C4-2B (cell line): ENCODE data around the gene DCHS2.

Source experiments
- H3K27ac ChIP-seq: fragments of 450-650 bp; 2 replicates; pipeline ENCODE4 v1.5.1; 2017
- ZFX ChIP-seq: fragments of 450-650 bp; IDR thresholded peaks from 2 replicates; pipeline ENCODE4 v1.6.1; 2017
- TF ChIP-seq, protein P1 (sequence below): fragments of 450-650 bp; conservative IDR thresholded peaks from 2 replicates; pipeline ENCODE4 v1.5.1; 2017; ENCODE audit warnings: mild to moderate bottlenecking

DCHS2 gene, protein sequence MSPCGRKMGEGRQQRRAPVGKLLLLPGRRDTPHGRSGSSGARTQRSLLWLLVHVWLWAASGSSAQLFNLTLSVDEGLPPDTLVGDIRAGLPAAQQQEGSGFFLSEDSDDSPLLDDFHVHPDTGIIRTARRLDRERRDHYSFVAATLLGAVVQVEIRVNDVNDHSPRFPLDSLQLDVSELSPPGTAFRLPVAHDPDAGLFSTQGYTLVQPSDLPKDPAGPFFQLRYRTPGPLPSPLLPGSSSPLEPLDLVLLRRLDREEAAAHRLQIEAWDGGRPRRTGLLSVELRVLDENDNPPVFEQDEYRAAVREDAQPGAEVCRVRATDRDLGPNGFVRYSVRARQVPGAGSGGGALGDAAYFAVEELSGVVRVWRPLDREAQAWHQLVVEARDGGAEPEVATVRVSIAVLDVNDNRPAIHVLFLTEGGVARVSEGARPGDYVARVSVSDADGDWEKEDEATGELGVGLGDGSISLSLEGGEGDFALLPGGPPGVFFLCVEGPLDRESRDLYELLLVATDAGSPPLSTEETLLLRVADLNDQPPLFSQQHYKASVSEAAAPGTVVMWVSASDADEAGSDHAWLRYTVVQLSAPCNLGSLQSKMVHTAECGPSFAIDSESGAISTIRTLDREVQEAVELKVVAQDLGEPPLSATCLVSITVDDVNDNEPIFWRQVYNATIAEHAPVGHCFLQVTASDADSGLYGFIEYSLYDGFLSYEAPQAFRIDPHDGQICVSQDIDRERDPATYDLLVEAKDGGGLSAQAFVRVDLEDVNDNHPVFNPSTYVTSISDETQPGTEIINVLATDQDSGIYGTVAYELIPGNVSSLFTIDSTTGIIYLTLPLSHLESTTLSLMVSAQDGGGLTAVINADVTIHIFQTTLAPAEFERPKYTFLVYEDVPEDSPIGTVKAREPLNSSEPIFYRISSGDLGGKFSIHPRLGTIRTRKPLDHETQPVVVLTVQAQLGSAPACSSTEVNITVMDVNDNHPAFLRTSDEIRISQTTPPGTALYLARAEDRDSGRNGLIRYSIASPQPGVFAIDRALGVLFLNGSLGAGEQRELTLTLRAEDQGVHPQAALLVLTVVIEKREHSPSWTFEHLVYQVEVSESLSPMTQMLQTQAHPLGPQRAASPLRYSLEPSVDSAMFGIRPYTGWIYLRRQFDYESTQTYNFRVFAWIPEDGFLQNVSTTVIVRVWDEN (N-terminal part only)

DNA sequence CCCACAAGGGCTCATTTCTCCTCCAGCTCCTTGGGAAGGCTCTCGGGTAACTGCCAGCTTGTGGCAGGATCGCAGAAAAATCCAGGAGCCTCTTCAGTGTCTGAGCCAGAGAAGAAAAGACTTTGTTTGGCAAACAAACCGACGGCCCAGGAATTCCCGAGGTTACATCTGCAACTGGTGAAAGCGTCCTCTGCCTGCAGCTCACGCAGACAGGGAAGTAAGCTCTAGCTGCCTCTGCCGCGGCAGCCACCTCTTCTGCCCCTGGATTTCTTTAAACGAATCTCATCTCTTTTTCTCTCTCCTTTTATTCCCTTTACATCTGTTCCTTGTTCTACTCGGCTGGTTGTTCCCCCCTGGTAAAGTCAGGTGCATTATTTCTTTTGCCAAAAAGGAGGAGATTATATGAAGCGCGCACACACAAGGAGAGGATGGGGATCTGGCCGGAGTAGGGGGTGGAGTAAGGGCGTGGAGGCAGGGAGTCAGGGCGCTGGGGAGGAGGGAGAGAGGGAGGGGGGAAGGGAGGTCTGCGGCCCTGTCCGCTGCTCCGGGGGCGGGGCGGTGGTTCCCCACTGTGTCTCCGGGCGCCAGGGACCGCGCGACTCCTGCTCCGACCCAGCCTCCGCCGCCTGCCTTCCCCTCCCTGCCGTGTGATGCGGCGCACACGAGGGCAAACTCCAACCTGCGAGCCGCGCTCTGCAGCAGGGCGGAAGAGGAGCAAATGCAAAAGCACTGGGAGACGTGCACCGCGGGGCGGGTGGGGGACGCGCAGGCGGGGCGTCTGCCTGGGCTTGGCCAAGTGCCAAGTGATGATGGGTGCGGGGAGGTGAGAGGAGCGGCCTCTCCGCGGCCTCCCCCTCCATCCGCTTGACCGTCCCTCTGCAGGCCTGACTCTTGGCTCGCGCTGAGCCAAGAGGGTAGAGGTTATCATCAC, at the start of gene DCHS2:
Gene DCHS2, minus strand, starts transcription at position 459 of the 931 bp plus-strand sequence. Its CDS starts 444 bp downstream, at position 15.
- H3K27ac ChIP-seq = no peak within 1 kb of the TSS
- TF ChIP-seq ZFX = no peak
- TF ChIP-seq, protein P1, sequence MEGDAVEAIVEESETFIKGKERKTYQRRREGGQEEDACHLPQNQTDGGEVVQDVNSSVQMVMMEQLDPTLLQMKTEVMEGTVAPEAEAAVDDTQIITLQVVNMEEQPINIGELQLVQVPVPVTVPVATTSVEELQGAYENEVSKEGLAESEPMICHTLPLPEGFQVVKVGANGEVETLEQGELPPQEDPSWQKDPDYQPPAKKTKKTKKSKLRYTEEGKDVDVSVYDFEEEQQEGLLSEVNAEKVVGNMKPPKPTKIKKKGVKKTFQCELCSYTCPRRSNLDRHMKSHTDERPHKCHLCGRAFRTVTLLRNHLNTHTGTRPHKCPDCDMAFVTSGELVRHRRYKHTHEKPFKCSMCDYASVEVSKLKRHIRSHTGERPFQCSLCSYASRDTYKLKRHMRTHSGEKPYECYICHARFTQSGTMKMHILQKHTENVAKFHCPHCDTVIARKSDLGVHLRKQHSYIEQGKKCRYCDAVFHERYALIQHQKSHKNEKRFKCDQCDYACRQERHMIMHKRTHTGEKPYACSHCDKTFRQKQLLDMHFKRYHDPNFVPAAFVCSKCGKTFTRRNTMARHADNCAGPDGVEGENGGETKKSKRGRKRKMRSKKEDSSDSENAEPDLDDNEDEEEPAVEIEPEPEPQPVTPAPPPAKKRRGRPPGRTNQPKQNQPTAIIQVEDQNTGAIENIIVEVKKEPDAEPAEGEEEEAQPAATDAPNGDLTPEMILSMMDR = no peak

DNA sequence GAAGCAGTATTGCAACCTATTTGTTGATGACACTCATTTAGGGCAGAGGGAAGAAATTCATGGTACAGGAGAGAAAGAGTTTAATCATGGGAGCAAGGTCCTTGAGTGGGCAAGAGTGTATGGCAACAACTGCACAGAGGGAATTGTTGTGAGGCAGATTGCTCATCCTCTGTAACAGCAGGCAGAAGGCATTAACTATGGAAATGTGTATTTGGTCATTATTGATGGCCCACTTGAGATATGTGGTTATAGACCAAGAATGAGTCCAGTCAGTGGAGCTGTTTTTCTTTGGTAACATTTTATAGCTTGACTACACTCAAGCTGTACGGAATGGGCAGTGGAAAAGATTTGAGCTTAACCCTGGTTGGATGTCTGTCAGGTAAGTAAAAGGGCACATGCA, 42.7 kb upstream of the DCHS2 start:
- TF ChIP-seq ZFX = no peak
- TF ChIP-seq, protein P1 = no peak
- H3K27ac ChIP-seq = no peak overlapping the region

DNA sequence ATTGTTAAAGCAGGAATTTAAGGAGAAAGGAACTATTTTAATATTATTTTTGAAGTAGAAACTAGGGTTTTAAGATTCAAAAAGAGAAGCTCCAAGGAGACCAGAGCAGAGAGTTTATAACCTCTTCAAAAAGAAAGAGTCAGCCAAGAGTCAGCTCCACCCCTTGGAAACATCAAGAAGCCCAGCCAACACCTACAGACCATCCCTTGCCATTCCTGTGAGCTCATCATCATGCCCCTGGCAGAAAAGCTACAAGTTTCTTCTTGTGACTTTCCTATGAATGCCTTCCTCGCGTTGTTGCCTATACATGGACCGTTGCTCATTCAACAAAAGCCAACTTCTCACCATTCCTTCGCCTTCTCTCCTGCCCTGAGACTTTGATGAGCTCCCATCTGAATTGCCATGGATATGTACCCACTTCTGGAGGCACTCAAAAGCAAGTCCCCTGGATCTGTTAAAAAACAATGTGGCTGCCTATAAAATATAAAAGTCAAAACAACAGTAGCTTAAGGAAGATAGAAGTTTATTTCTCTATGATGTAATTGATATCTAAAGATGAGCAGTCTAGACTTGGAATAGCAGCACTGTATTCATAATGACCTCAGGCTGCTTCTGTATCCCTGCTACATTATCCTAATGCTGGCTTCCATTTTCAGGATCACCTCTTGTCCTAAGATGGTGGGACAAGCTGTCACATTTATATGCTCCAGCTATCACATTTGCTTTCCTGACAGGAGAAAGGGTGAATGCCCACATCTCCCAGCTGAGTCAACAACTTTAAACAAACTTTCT, 38.3 kb upstream of the DCHS2 start:
- TF ChIP-seq, protein P1 = no peak
- TF ChIP-seq ZFX = no peak
- H3K27ac ChIP-seq = no peak overlapping the region

DNA sequence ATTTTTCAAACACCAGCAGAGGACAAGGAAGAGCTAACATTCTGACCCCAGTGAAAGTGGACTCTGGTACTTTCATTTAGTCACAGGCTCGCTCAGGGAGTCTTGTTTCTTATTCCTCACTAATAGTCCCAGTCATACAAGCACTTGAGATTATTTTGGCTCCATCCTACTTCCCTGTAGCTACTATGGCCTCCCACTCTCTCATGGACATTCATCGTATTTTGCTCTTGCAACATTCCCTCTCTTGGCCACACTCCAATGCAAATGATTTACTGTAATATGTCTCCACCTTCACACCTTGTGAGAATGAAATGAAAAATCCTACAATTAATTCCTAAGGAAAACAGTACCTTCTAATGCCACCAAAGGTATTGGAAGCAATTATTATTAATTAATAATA, 37.3 kb upstream of the DCHS2 start:
- no peak overlapping the region for H3K27ac ChIP-seq
- TF ChIP-seq, protein P1 = no peak
- TF ChIP-seq ZFX = no peak

DNA sequence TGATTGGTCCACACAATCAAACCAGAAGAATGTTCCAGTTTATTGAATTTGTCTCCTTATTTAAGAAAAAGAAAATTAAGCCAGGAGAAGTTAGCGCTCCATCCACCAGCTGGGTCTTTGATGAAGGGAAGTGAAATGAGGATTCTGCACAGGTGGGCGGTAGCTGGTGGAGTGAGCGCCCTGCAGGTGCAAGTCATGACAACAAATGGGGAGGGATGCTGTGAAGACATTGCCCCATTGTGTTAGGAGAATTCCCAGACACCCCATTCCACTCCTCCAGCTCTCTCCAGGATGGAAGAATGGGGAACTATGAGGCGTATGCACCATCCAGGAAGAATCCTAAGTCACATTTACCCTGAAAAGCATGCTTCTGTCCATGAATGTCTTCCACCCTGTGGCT, 35.7 kb upstream of the DCHS2 start:
- TF ChIP-seq, protein P1 = no peak
- TF ChIP-seq ZFX = no peak
- H3K27ac ChIP-seq = no peak overlapping the region

DNA sequence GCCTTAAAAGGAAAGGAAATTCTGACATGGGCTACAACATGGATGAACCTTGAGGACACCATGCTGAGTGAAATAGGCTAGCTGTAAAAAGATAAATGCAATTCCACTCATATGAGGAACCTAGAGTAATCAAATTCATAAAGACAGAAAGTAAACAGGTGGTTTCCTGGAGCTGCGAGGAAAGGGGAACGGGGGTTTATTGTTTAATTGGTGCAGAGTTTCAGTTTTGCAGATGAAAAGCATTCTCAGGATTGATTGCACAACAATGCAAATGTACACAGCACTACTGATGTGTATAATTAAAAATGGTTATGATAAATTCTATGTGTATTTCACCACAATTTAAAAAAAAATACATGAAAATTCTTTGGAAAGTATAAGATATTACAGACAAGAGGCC, 34.6 kb upstream of the DCHS2 start:
- no peak overlapping the region for H3K27ac ChIP-seq
- no peak for TF ChIP-seq ZFX
- TF ChIP-seq, protein P1 = no peak
